Smooth muscle cell (in vitro differentiated cells): ENCODE data around the gene ARID5A. TPM values are rescaled to one million over a fixed set of nuclear protein-coding genes. Genes with fewer than 3 reads are reported as not detected.

Experiments used
- DNase-seq: peaks from one replicate; lab custom pipeline; 2025; ENCODE audit not compliant: unreplicated experiment; lab: John Stamatoyannopoulos, UW
- H2AFZ ChIP-seq: fragments of 200-600 bp; sonication (generic); 2 replicates; pipeline ENCODE4 v1.6.0; 2016; ENCODE audit warnings: antibody characterized with exemption, low read depth, mild to moderate bottlenecking
- H3F3A ChIP-seq: fragments of 200-600 bp; sonication (generic); 2 replicates; pipeline ENCODE4 v1.6.0; 2017; ENCODE audit warnings: antibody characterized with exemption, low read depth
- H3K27ac ChIP-seq: fragments of 200-600 bp; sonication (generic); 2 replicates; pipeline ENCODE4 v1.5.1; 2016; ENCODE audit warnings: low read depth, mild to moderate bottlenecking
- H3K27me3 ChIP-seq: fragments of 200-600 bp; sonication (generic); 2 replicates; pipeline ENCODE4 v1.6.1; 2016; ENCODE audit warnings: low read depth, mild to moderate bottlenecking
- H3K36me3 ChIP-seq: fragments of 200-600 bp; sonication (generic); 2 replicates; pipeline ENCODE4 v1.5.1; 2016; ENCODE audit warnings: low read depth
- H3K4me1 ChIP-seq: fragments of 200-600 bp; sonication (generic); 2 replicates; pipeline ENCODE4 v1.5.1; 2016; ENCODE audit warnings: low read depth
- H3K4me2 ChIP-seq: fragments of 200-600 bp; sonication (generic); 2 replicates; pipeline ENCODE4 v1.6.0; 2016; ENCODE audit warnings: mild to moderate bottlenecking
- H3K4me3 ChIP-seq: fragments of 200-600 bp; sonication (generic); 2 replicates; pipeline ENCODE4 v1.5.1; 2016; ENCODE audit warnings: mild to moderate bottlenecking
- H3K79me2 ChIP-seq: fragments of 200-600 bp; sonication (generic); 2 replicates; pipeline ENCODE4 v1.6.0; 2016; ENCODE audit warnings: low read depth, mild to moderate bottlenecking
- H3K9ac ChIP-seq: fragments of 200-600 bp; sonication (generic); 2 replicates; pipeline ENCODE4 v1.6.0; 2016; ENCODE audit warnings: low read depth
- H3K9me3 ChIP-seq: fragments of 200-600 bp; sonication (generic); replicated peaks from 2 replicates; pipeline ENCODE4 v1.5.1; 2016; ENCODE audit warnings: low read depth
- H4K20me1 ChIP-seq: fragments of 200-600 bp; sonication (generic); 2 replicates; pipeline ENCODE4 v1.6.0; 2016; ENCODE audit warnings: low read depth
- WGBS: methylation state at CpG from one replicate; pipeline ENCODE4 v1.1.7; 2016; ENCODE audit warnings: low lambda C conversion rate; 5-methylcytosine and 5-hydroxymethylcytosine counted together
- polyA plus RNA-seq: library from polyadenylated mRNA; unstranded; fragments of >200 nt; fragmentation: Nextera tagmentation; extraction: Ambion mirVana; gene quantifications from 2 replicates; pipeline ENCODE4 v1.2.1, GENCODE V29; 2016
- total RNA-seq: library from RNA; depleted of rRNA; stranded (reverse); fragments of >200 nt; gene quantifications from 2 replicates; pipeline ENCODE4 v1.2.3, GENCODE V29; 2014
- TF ChIP-seq, protein P1 (sequence below): fragments of 200-600 bp; sonication (generic); IDR thresholded peaks from 2 replicates; pipeline ENCODE4 v1.5.1; 2017; ENCODE audit warnings: borderline replicate concordance, mild to moderate bottlenecking, antibody characterized with exemption; ENCODE audit not compliant: insufficient read depth, poor library complexity, severe bottlenecking

ARID5A gene
- total and polyA plus RNA-seq, 2 experiments from 2014 or later: 12.1 to 25.6 TPM

DNA sequence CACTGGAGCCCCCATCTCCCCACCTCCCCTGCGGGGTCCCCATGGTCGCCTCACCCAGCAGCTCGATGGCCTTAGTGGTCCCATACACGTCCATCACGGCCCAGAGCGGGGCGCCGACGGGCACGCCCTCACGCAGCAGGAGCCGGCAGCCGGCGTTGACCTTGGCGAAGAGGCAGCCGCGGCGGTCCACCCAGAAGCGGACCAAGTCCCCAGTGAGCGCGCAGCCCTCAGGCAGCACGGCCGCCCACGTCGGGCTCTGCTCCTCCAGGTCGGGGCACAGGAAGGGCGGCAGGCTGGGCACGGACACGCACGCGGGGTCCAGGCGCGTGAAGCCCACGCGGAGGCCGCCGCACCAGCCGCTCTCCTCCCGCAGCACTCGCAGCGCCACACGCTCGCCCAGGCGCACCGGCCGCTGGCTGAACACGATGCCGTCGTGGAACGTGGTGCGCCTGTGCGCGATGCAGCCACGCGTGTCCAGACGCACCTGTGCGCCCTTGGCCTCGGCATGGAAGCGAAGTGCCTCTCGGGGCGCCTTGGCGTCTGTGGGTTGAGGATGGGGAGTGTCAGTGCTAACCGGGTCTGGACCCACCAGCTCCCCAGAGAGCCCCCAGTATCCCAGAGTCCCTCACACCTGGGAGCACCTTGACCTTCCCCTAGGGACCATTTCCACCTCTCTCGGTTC lies 36.0 kb upstream of the ARID5A start:
- no peak overlapping the region for H3K9ac ChIP-seq
- no peak for DNase-seq

DNA sequence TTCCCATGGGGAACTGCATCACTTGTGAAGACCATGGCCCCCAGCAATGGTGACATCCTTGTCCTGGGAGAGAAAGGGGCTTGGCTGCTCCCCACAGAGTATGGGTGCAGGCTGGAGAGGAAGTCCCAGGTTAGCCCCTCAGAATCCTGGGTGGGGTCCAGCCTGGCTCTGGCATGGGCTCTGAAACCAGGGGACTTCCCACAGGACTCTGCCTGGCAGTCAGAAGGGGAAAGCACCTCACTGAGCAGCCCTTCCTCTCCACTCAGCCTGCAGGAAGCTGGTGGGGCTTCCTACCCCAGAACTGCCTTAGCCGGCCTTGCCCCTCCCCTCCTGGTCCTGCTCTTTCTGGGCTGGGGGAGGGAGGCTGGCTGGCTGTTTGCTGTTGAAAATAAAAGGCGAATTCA lies 35.1 kb upstream of the ARID5A start:
- Histone ChIP-seq H3K4me3 (no peak overlapping the region), H2AFZ (no peak overlapping the region), H3K4me1 (no peaks in the 10 kb centered on the region), H3F3A (no peaks in the 10 kb centered on the region), H4K20me1 (no peaks in the 10 kb centered on the region), H3K9ac (no peak overlapping the region), H3K4me2 (no peak overlapping the region), H3K9me3 (no peaks in the 10 kb centered on the region), H3K79me2 (no peaks in the 10 kb centered on the region), H3K27ac (no peak overlapping the region), H3K27me3 (no peaks in the 10 kb centered on the region), H3K36me3 (no peaks in the 10 kb centered on the region)
- TF ChIP-seq, protein P1, sequence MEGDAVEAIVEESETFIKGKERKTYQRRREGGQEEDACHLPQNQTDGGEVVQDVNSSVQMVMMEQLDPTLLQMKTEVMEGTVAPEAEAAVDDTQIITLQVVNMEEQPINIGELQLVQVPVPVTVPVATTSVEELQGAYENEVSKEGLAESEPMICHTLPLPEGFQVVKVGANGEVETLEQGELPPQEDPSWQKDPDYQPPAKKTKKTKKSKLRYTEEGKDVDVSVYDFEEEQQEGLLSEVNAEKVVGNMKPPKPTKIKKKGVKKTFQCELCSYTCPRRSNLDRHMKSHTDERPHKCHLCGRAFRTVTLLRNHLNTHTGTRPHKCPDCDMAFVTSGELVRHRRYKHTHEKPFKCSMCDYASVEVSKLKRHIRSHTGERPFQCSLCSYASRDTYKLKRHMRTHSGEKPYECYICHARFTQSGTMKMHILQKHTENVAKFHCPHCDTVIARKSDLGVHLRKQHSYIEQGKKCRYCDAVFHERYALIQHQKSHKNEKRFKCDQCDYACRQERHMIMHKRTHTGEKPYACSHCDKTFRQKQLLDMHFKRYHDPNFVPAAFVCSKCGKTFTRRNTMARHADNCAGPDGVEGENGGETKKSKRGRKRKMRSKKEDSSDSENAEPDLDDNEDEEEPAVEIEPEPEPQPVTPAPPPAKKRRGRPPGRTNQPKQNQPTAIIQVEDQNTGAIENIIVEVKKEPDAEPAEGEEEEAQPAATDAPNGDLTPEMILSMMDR: no peak
- 54% methylated on average over 2 of the region's 2 CpGs for WGBS
- DNase-seq: no peak

More for the DNA sequence above, 36.0 kb upstream of the ARID5A start:
- Histone ChIP-seq H3F3A (no peaks in the 10 kb centered on the region), H3K4me1 (no peaks in the 10 kb centered on the region), H3K4me2 (no peak overlapping the region), H3K4me3 (no peak overlapping the region), H3K27ac (no peak overlapping the region), H2AFZ (no peak overlapping the region), H3K9me3 (no peaks in the 10 kb centered on the region), H3K36me3 (no peaks in the 10 kb centered on the region), H3K27me3 (no peaks in the 10 kb centered on the region), H3K79me2 (no peaks in the 10 kb centered on the region), H4K20me1 (no peaks in the 10 kb centered on the region)
- TF ChIP-seq, protein P1: no peak
- 94% methylated on average over 57 of the region's 64 CpGs for WGBS

DNA sequence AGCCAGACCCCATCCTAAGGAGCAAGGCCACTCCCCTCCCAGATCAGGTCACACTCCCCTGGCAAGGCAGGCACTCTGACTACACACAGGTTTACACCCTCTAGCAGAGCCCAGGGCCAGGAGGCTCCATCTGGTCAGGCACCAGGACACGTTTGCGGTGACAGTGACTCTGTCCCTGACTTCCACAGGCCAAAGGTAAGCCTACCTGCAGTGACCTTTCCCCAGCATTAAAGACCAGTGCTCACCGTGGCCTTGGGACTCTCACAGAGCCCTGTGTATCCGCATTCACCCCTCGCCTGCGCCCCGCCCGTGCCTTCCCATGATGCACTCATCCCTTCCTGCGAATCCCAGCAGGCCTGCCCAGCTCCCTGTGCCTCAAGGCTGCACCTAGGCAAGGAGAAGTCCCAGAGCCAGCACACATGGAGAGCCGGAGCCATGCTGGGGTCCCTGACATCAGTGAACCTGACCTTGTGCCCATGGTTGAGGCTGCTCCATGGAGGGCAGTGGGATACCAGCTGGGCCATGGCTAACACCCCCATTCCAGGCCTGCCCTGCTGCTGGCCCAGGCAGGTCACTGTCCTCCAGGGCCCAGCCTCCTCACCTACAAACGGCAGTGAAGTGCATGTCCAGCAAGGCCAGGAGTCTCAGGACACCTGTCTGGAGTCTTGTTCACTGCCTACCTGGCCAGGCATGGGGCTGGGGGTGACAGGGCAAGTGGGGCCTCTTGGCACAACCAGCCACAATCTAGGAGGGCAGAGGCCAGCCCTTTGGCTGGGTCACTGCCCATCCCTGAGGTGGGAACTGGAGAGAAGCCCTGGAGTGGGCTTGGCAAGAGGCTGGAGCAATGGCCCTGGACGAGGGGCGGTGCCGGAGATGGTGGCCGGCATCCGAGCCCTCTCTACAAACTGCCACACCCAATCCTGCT lies 34.4 kb upstream of the ARID5A start:
- 90% methylated on average over 16 of the region's 16 CpGs for WGBS
- no peaks in the 10 kb centered on the region for H3K4me1 ChIP-seq
- no peak overlapping the region for H2AFZ ChIP-seq
- no peaks in the 10 kb centered on the region for H3K9me3 ChIP-seq
- no peaks in the 10 kb centered on the region for H3K79me2 ChIP-seq
- H3K4me3 ChIP-seq: no peak overlapping the region
- no peak overlapping the region for H3K9ac ChIP-seq
- H4K20me1 ChIP-seq: no peaks in the 10 kb centered on the region
- no peak overlapping the region for H3K27ac ChIP-seq
- H3K36me3 ChIP-seq: no peaks in the 10 kb centered on the region
- TF ChIP-seq, protein P1: no peak
- no peak for DNase-seq
- H3K4me2 ChIP-seq: no peak overlapping the region
- no peaks in the 10 kb centered on the region for H3F3A ChIP-seq
- no peaks in the 10 kb centered on the region for H3K27me3 ChIP-seq
